T47D (cell line): ENCODE measurements around the gene ATIC.

Experiments
- DNase-seq, 2 experiments: peaks; one replicate each; pipeline versions ENCODE4 v3.0.0 to v3.0.0-alpha.2; 2011 to 2012; ENCODE audit warnings: low read depth in 1 of 2, low spot score in 1 of 2
- JUND ChIP-seq: IDR thresholded peaks from 2 replicates; pipeline ENCODE4 v1.6.1; 2012; ENCODE audit warnings: low read depth
- in situ Hi-C: cut with HindIII; loops from 2 replicates; pipeline ENCODE4 v1.10.0; 2016; ENCODE audit warnings: low sequenced_read_pairs, low pct_unique_long_range_greater_than_20kb

ATIC gene

DNA sequence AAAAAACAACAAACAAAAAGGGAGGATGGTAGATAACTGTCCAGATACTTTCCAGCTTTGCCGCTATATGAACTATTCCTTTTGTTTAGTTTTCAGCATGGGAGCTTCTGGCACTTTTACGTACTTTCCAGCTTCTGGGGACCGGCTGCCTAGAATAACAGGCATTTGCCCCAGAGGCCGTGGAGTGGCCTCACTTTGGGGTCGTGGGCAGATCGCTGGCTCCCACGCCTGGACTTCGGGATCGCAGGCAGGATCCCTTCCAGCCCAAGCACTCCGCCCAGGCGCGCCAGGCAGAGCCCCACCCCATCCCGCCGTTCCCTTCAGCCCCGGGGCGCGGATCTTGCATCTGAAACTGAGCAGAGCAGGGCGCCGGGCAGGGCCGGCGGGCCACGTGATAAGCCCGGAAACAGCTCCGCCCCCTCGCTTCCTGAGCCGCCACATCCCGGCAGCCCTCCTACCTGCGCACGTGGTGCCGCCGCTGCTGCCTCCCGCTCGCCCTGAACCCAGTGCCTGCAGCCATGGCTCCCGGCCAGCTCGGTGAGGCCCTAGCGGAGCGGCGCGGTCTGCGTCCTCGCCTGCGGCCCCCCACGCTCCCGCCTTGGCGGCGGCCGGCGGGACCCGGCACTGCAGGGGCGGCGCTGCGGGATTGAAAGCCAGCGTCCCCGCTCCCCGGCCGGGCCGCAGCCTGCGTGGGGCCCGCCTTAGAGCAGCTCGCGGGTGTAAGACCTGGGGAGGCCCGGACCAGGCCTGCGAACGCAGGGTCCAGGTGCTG, at the start of gene ATIC:
ATIC (plus strand) TSS at position 435 of the 772 bp plus-strand sequence; CDS start at position 519, 84 bp downstream.
- in situ Hi-C loops = no loop called here
- DNase-seq = peak; percentile 54 to 96
- no peak for TF ChIP-seq JUND

DNA sequence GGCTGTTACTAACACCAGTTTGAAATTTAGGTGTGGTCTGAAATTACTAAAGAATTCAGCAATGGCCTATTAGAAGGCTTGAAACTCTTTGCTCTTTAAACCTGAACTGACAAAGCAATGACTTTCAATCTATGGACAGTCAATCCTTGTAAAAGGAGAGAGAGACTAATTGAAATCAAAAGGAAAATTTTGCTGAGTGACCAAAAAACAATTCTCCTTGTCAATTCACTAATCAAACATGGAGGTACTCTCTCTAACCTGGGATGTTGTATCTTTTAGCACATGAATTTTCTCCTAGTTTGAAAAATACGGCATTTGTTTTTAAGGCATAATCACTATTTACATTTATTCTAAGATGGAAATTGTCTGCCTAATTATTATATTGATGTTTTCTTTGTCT, 49.6 kb upstream of the ATIC start:
- DNase-seq = no peak
- in situ Hi-C loops = no loop called here
- no peak for TF ChIP-seq JUND

DNA sequence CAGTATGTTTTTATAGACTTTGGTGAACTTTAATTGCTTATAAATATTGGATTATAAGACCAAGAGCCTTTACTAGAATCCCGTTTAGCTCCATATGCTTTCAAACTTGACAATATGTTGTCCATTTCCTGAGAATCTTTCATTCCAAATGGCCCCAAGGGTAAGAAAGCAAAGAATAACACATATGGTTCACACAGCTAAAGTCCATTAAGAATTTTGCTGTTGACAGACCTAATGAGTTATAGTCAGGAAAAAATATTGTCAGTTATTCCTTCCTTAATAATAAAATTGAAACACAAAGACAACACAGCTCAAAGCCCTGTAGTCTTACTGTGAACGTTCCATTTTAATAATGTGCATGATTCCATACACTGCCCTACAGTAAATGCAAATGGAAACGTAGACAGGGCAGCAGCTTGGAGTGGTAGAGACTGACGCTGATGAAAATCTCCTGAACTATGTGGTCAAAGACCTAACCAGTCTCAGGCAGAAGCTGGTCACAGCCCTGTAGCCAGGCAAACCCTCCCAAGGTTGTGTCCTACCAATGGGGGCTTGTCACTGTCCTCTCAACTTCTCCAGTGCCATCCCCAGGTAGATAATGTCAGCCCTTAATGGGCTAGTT, 49.0 kb upstream of the ATIC start:
- TF ChIP-seq JUND = no peak
- no peak for DNase-seq
- in situ Hi-C loops = no loop called here

DNA sequence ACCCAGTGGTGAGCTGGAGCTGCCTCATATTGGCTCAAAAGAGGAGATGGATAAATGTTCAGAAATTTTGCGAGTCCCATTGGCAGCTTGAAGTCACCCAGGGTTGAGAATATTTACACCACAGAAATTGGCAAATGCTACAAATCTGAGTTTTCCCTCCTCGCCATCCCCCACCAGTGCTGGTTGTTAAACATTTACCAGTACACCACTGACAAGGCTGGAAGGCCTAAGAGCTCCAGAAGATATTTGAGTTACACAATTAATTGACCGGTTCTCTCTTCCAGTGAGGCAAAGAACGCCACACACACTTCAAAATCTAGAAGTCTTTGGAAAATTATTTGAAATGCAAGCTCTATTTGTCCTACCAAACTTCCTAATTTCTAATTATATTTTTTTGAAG, 47.5 kb upstream of the ATIC start:
- in situ Hi-C loops = no loop called here
- TF ChIP-seq JUND = no peak
- no peak for DNase-seq

DNA sequence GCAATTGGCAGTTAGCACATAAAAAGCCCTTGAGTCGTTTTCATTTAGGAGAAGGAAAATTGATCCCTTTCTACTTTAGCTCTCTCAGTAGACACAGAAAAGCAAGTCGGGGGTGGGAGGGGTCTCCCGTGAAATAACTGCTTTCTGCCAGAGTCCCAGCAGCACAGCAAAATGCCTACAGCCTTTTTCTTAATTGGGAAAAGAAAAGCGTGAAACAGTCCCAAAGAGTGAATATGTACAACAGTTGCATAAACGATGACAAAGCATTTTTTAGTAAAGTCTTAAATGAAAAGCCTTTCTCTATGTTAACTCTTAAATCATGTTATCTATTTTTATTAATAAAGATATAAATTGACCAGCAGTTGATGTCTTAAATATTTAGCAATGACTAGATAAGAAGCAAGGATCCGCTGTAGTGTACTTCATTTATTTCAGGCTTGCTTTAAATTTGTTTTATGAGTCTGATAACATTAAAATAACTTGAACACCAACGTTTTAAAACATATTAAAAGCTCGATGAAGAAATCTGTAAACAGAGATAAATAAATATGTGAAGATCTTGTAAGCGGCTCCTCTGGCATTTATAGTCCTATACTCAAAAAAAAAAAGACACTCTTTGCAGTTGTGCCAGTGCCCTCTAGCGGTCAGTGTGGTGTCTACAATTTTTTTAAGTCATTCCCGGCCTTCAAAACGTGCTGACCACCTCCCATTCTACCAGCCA, 42.3 kb upstream of the ATIC start:
- in situ Hi-C loops = no loop called here
- no peak for TF ChIP-seq JUND
- peak in 1 of 2 experiments; percentile 82 for DNase-seq

DNA sequence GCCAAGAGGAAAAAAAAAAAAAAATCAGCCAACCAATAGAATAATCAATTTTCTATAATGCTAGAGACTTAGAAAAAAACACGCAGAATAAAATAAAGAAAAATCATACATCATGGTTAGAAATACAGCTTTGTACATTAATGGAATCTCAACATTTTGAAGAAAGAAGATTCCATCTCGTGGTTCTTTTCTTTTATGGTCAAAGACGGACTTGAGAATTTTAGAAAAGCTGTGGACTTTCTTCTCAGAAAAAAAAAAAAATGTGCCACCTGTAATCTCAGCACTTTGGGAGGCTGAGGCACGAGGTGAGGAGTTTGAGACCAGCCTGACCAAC, 41.8 kb upstream of the ATIC start:
- DNase-seq = no peak
- in situ Hi-C loops = no loop called here

DNA sequence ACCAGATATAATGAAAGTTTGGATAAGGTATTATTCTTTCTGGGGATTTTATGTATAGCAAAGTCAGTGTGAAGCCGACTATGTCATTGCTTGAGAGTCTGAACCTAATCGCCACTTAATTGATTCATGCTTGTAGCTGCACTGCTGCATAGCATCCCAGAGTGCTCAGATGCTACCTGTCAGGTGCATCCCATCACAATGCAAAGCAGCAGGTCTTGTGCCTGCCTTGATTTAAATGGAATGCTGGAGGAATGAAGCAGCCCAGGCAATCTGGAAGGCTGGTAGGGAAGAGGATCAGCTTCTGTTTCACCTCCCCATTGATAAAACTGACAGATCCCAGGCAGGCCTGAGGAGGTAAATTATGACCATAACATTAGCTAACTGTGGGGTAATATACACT, 40.4 kb upstream of the ATIC start:
- in situ Hi-C loops = no loop called here

More for the DNA sequence above, 41.8 kb upstream of the ATIC start:
- TF ChIP-seq JUND = no peak

DNA sequence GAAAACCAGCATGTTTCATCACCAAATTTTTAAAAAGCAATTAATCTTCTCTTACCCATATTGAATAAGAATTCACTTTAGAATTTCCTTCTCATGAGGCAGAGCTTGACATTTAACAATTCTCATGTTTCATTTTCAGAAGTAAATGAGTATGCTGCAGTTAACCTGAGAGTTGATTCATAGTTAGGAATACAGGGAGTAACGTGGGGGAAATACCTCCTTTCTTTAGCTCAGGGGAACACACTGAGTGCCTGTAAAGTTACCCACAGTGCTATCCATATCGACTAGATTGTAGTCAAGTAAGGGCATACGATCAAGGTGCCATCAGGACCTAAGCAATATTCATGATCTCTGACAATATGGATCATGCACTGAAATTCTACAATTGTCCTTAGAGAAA, 38.9 kb upstream of the ATIC start:
- DNase-seq = no peak
- in situ Hi-C loops = no loop called here
- TF ChIP-seq JUND = no peak

More for the DNA sequence above, 40.4 kb upstream of the ATIC start:
- DNase-seq = no peak
- TF ChIP-seq JUND = no peak

DNA sequence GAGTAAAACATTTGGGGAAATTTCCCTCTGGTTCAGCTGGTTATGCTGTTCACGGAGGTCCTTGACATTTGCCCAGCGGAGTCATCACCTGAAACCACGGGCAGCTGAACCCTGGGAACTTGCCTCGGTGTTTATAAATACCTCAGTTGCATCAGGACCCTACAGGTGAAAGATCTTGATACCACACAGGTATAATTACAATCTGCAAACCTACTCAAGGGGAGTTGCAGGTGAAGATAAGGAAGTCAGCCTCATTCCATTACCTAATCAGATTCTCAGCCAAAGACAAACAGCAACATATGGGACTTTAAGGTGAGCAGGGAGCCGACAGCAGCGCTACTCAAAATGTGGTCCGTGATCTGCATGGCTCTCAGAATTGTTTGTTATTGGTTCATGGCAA, 37.0 kb upstream of the ATIC start:
- no peak for TF ChIP-seq JUND
- DNase-seq = no peak
- in situ Hi-C loops = no loop called here

DNA sequence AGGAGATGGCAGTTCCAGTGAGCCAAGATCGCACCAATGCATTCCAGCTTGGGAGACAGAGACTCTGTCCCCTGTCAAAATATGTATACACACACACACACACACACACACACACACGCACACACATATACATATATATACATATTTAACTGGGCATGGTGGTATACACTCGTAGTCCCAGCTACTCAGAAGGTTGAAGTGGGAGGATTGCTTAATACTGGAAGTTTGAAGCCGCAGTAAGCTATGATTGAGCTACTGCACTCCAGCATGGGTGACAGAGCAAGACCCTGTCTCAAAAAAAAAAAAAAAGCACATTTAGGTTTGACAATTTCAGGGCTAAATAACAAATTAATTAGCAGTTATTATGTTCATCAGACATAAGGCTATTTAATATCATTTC, 36.0 kb upstream of the ATIC start:
- in situ Hi-C loops = no loop called here

DNA sequence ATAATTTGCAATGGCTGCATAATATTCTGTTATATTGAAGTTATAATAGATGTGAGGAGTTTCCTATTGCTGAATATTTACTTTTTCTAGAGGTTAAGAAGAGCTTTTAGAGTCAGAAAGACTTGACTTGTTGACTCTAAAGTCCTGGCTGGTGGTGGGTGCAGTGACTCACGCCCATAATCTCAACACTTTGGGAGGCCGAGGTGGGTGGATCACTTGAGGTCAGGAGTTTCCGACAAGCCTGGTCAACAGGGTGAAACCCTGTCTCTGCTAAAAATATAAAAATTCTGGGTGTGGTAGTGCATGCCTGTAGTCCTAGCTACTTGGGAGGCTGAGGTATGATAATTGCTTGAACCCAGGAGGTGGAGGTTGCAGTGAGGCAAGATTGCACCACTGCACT, 33.9 kb upstream of the ATIC start:
- in situ Hi-C loops = no loop called here
- no peak for DNase-seq
- TF ChIP-seq JUND = no peak

More for the DNA sequence above, 36.0 kb upstream of the ATIC start:
- DNase-seq = no peak
- no peak for TF ChIP-seq JUND

DNA sequence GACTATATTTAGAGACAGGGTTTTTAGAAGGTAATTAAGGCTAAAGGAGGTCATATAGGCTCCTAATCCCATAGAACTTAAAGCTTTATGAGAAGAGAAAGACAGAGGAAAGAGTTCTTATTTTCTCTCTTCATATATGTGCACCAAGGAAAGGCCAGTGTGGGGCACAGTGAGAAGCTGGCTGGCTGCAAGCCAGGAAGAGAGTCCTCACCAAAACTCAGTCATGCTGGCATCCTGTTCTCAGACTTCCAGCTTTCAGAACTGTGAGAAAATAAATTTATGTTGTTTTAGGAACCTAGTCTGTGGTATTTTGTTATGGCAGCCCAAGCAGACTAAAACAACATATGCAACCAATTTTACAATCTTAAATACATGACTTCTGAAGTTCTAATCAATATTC, 31.5 kb upstream of the ATIC start:
- DNase-seq = no peak
- no peak for TF ChIP-seq JUND
- in situ Hi-C loops = no loop called here

DNA sequence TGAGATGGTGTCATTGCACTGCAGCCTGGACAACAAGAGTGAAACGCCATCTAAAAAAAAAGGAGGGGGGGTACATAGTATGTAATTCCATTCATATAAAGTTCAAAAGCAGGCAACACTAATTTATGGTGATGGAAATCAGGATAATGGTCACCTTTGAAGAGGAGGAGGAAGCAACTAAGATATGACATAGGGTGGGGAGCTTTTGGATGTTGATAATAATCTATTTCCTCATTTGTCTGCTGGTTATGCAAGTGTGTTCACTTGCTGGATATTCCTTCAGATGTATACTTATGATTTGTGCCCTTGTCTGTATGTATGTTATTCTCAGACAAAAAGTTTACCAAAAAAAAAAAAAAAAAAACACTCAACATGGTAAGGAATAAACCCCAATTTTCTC, 28.6 kb upstream of the ATIC start:
- no peak for DNase-seq
- in situ Hi-C loops = no loop called here
- TF ChIP-seq JUND = no peak
